Tibial nerve (tissue), 4 donors: ENCODE results near the gene HECTD4. TPM values are rescaled to one million over a fixed set of nuclear protein-coding genes. Genes with fewer than 3 reads are reported as not detected.

Experiments used
- DNase-seq, 2 donors: peaks; one replicate each; pipeline ENCODE4 v3.0.0-alpha.2; 2019; ENCODE audit warnings: low spot score in 2 of 2
- H3K27ac ChIP-seq, 4 donors: fragments of 200-600 bp; sonication (generic) in 3 of 4; one replicate each; pipeline ENCODE4 v1.5.1; 2017 to 2019; ENCODE audit warnings: mild to moderate bottlenecking in 1 of 4
- H3K27me3 ChIP-seq, 2 donors: fragments of 200-600 bp; sonication (generic) in 1 of 2; one replicate each; pipeline versions ENCODE4 v1.5.1 to v1.6.0; 2017 to 2019
- H3K36me3 ChIP-seq, 3 donors: fragments of 200-600 bp; sonication (generic); one replicate each; pipeline ENCODE4 v1.5.1; 2018 to 2019
- H3K4me1 ChIP-seq, 4 donors: fragments of 200-600 bp; sonication (generic) in 3 of 4; one replicate each; pipeline ENCODE4 v1.5.1; 2017 to 2019
- H3K4me3 ChIP-seq, 4 donors: fragments of 200-600 bp; sonication (generic) in 3 of 4; one replicate each; pipeline ENCODE4 v1.5.1; 2017 to 2019; ENCODE audit warnings: mild to moderate bottlenecking in 1 of 4, moderate library complexity in 1 of 4
- H3K9me3 ChIP-seq, 4 donors: fragments of 200-600 bp; sonication (generic) in 3 of 4; one replicate each; pipeline ENCODE4 v1.5.1; 2017 to 2019
- EP300 ChIP-seq, 2 donors: sonication (generic); formaldehyde crosslinking; IDR thresholded peaks; one replicate each; pipeline ENCODE4 v1.6.1; 2017; ENCODE audit warnings: antibody characterized with exemption in 2 of 2, mild to moderate bottlenecking in 1 of 2
- POLR2A ChIP-seq, 2 donors: fragments of 450-650 bp; IDR thresholded peaks; one replicate each; pipeline ENCODE4 v1.6.1; 2017; ENCODE audit warnings: antibody characterized with exemption in 2 of 2, mild to moderate bottlenecking in 2 of 2, moderate library complexity in 2 of 2
- WGBS, 2 donors: methylation state at CpG; one replicate each; pipeline ENCODE4 v1.1.5; 2018; 5-methylcytosine and 5-hydroxymethylcytosine counted together
- total RNA-seq, 4 donors: library from RNA; depleted of rRNA; stranded (reverse); fragments of >200 nt; gene quantifications; one replicate each; pipeline ENCODE4 v1.1.0, GENCODE V29; 2016
- TF ChIP-seq, protein P1 (sequence below), 5 experiments: fragments of 200-600 bp in 3 of 5; fragments of 450-650 bp in 2 of 5; sonication (generic) in 3 of 5; IDR thresholded peaks; one replicate each; pipeline ENCODE4 v1.5.1; 2016 to 2019; ENCODE audit warnings: antibody characterized with exemption in 5 of 5, mild to moderate bottlenecking in 3 of 5, moderate library complexity in 2 of 5

Gene HECTD4
- total RNA-seq, 4 donors from 2014 or later = 43.0 to 70.5 (median 58.5) TPM

DNA sequence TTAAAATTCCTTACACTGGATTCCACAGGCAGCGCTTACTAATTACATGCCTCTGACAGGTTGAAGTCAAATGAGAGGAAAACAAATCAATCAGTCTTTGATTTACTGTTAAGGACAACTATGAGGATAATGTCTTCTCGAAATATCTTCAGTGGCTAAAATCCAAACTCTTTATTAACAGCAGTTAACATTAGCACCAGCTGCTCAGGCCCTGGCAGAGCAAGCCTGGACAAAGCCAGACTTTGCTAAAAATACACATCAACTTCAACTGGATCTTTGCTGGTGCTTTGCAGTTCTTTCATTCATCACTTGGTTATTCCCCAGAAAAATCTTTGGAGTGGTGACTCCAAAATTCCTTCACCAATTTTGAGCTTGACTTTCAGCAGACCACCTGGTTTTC, 98.7 kb downstream of the HECTD4 start:
- WGBS, 2 donors = 63 to 68% methylated on average over 2 of the region's 2 CpGs
- Histone ChIP-seq H3K27me3 (no peaks in the 10 kb centered on the region), H3K36me3 (peaks cover 0 to 19% (median 0%) of the 10 kb centered on the region in 3 donors), H3K4me3 (no peak overlapping the region), H3K9me3 (peaks cover 0 to 3% (median 0%) of the 10 kb centered on the region in 4 donors), H3K27ac (no peak overlapping the region), H3K4me1 (no peaks in the 10 kb centered on the region)
- TF ChIP-seq, protein P1, sequence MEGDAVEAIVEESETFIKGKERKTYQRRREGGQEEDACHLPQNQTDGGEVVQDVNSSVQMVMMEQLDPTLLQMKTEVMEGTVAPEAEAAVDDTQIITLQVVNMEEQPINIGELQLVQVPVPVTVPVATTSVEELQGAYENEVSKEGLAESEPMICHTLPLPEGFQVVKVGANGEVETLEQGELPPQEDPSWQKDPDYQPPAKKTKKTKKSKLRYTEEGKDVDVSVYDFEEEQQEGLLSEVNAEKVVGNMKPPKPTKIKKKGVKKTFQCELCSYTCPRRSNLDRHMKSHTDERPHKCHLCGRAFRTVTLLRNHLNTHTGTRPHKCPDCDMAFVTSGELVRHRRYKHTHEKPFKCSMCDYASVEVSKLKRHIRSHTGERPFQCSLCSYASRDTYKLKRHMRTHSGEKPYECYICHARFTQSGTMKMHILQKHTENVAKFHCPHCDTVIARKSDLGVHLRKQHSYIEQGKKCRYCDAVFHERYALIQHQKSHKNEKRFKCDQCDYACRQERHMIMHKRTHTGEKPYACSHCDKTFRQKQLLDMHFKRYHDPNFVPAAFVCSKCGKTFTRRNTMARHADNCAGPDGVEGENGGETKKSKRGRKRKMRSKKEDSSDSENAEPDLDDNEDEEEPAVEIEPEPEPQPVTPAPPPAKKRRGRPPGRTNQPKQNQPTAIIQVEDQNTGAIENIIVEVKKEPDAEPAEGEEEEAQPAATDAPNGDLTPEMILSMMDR (IDR thresholded peaks at IDR 0.05) = no peak
- TF ChIP-seq POLR2A (IDR thresholded peaks at IDR 0.05) (no peak), EP300 (IDR thresholded peaks at IDR 0.05) (no peak)
- DNase-seq = no peak

- 88 to 91% methylated on average over 8 of the region's 8 CpGs for WGBS, 2 donors
- Histone ChIP-seq H3K27me3 (no peaks in the 10 kb centered on the region), H3K4me1 (no peaks in the 10 kb centered on the region), H3K9me3 (no peaks in the 10 kb centered on the region), H3K4me3 (no peak overlapping the region), H3K27ac (no peak overlapping the region), H3K36me3 (peaks cover 0 to 19% (median 0%) of the 10 kb centered on the region in 3 donors)
- no peak for TF ChIP-seq POLR2A (IDR thresholded peaks at IDR 0.05)
- TF ChIP-seq, protein P1 (IDR thresholded peaks at IDR 0.05) = no peak
- no peak for DNase-seq
These were observed 99.3 kb downstream of the HECTD4 start for GRCh38 chr12:112282920-112283319.

DNA sequence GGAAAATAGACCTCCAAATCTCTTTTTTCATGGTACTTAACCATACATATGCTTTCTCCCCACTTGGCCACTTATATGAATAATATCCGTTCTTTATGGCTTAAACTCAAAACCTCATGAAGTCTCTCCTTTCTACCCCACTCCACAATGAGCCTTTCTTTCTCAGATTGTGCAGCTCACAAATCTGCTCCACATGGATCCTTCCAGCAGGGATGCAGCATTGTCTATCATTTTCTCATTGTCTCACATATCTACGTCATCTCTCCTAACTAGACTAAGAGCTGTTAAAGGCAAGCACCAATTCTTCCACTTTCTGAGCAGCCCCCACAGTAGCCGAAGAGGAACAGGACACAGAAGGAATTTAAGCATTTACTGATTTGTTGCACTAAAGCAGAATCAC, 106.4 kb downstream of the HECTD4 start:
- no peak overlapping the region for H3K4me3 ChIP-seq
- H3K9me3 ChIP-seq = no peaks in the 10 kb centered on the region
- peaks cover 0 to 71% (median 0%) of the 10 kb centered on the region in 3 donors for H3K36me3 ChIP-seq
- no peaks in the 10 kb centered on the region for H3K27me3 ChIP-seq
- no peak for DNase-seq
- H3K4me1 ChIP-seq = no peaks in the 10 kb centered on the region
- no peak overlapping the region for H3K27ac ChIP-seq
- WGBS, 2 donors = 56 to 74% methylated on average over 3 of the region's 3 CpGs
- TF ChIP-seq POLR2A (IDR thresholded peaks at IDR 0.05) (no peak), EP300 (IDR thresholded peaks at IDR 0.05) (no peak)
- TF ChIP-seq, protein P1 (IDR thresholded peaks at IDR 0.05) = no peak

GRCh38 chr12:112275207-112275606, 107.0 kb downstream of the HECTD4 start:
- WGBS, 2 donors = 94 to 97% methylated on average over 2 of the region's 2 CpGs
- H3K4me3 ChIP-seq = no peak overlapping the region
- H3K9me3 ChIP-seq = no peaks in the 10 kb centered on the region
- no peak overlapping the region for H3K27ac ChIP-seq
- H3K4me1 ChIP-seq = no peaks in the 10 kb centered on the region
- no peak for DNase-seq
- no peaks in the 10 kb centered on the region for H3K27me3 ChIP-seq
- peaks cover 0 to 77% (median 0%) of the 10 kb centered on the region in 3 donors for H3K36me3 ChIP-seq
- no peak for TF ChIP-seq EP300 (IDR thresholded peaks at IDR 0.05)
- TF ChIP-seq, protein P1 (IDR thresholded peaks at IDR 0.05) = no peak
- no peak for TF ChIP-seq POLR2A (IDR thresholded peaks at IDR 0.05)

- no peaks in the 10 kb centered on the region for H3K9me3 ChIP-seq
- H3K36me3 ChIP-seq = peaks cover 0 to 90% (median 0%) of the 10 kb centered on the region in 3 donors
- no peaks in the 10 kb centered on the region for H3K4me1 ChIP-seq
- no peak overlapping the region for H3K27ac ChIP-seq
- no peak for DNase-seq
- WGBS, 2 donors = 76 to 80% methylated on average over 1 of the region's 1 CpG
- no peak overlapping the region for H3K4me3 ChIP-seq
- TF ChIP-seq, protein P1 (IDR thresholded peaks at IDR 0.05) = no peak
- TF ChIP-seq EP300 (IDR thresholded peaks at IDR 0.05) (no peak), POLR2A (IDR thresholded peaks at IDR 0.05) (no peak)
- H3K27me3 ChIP-seq = no peaks in the 10 kb centered on the region
These were observed 111.6 kb downstream of the HECTD4 start for GRCh38 chr12:112270673-112271072.
